Mucosa of gallbladder (tissue), 1 donor: ENCODE measurements around the gene CLSTN1. TPM values are rescaled to one million over a fixed set of nuclear protein-coding genes. Genes with fewer than 3 reads are reported as not detected.

Experiments
- DNase-seq: peaks from one replicate; pipeline ENCODE4 v3.0.0-alpha.2; 2020; ENCODE audit warnings: low spot score
- total RNA-seq: library from RNA; stranded (reverse); gene quantifications from one replicate; pipeline ENCODE4 v1.2.1, GENCODE V29; 2021
- donor health status: DM: no; HTN: no; CAD: no.

CLSTN1 gene
- total RNA-seq, 1 donor from 2014 or later = 287 TPM

- DNase-seq = no peak
These were observed 139.0 kb downstream of the CLSTN1 start for GRCh38 chr1:9684801-9685200.

- no peak for DNase-seq
These were observed 142.9 kb downstream of the CLSTN1 start for GRCh38 chr1:9680828-9681227.

GRCh38 chr1:9680091-9680490 lies 143.7 kb downstream of the CLSTN1 start:
- DNase-seq = no peak

Other genes with a start within 250 kb of the CLSTN1 start
- 8.8 TPM for gene TMEM201, start 235.1 kb downstream of the CLSTN1 start, total RNA-seq
- gene PIK3CD, start 172.2 kb downstream of the CLSTN1 start, total RNA-seq = 17.6 TPM
- 29.7 TPM for gene CTNNBIP1, start 86.3 kb upstream of the CLSTN1 start, total RNA-seq
- 39.1 TPM for gene LZIC, start 119.4 kb upstream of the CLSTN1 start, total RNA-seq
- 13.7 TPM for gene NMNAT1, start 119.5 kb upstream of the CLSTN1 start, total RNA-seq
- 8.7 TPM for gene RBP7, start 173.3 kb upstream of the CLSTN1 start, total RNA-seq
- gene UBE4B, start 209.0 kb upstream of the CLSTN1 start, total RNA-seq = 40.6 TPM